Measurements from ENCODE around the gene MKNK1. TPM values are rescaled to one million over a fixed set of nuclear protein-coding genes. Genes with fewer than 3 reads are reported as not detected.
"Not testable (repeated sequence)": the region's sequence is repeated elsewhere in the genome, so short reads cannot be mapped to it uniquely, and the experiment has no call there.

The MKNK1 gene
- 10 to 100 TPM; 15.8 to 39.1 (median 27.4) TPM for total RNA-seq

- H3K27me3 ChIP-seq = no peaks in the 10 kb centered on the region
- H3K4me3 ChIP-seq = peak within 1 kb of the TSS; percentile 62
- 0% methylated on average over 26 of the region's 53 CpGs for WGBS
- no peaks in the 10 kb centered on the region for H3K9me3 ChIP-seq
- peak in 1 of 3 donors; percentile 67 for TF ChIP-seq POLR2AphosphoS5 (IDR thresholded peaks at IDR 0.05)
- peak; percentile 67 to 75 for TF ChIP-seq POLR2A (IDR thresholded peaks at IDR 0.05)
- no peak for TF ChIP-seq CTCF (IDR thresholded peaks at IDR 0.05)
- TF ChIP-seq EP300 (IDR thresholded peaks at IDR 0.05) = no peak
- peak within 1 kb of the TSS; percentile 56 for H3K27ac ChIP-seq
- peak; percentile 97 to 98 for DNase-seq (ENCODE audit: low spot score in 2 of 2)
- H3K36me3 ChIP-seq = peaks cover 14% of the 10 kb centered on the region
- peaks cover 55% of the 10 kb centered on the region for H3K4me1 ChIP-seq
These were observed at the start of gene MKNK1 for GRCh38 chr1:46603858-46604549. TSS of gene MKNK1 (minus strand) at chr1:46604268. CDS start at chr1:46583327, 20,941 bp downstream.

GRCh38 chr1:46653405-46653958 is 49.4 kb upstream of the MKNK1 start:
- Histone ChIP-seq H3K4me3 (no peak overlapping the region), H3K9me3 (no peaks in the 10 kb centered on the region), H3K27me3 (no peaks in the 10 kb centered on the region), H3K4me1 (no peaks in the 10 kb centered on the region), H3K27ac (no peak overlapping the region), H3K36me3 (peaks cover 67% of the 10 kb centered on the region)
- TF ChIP-seq EP300 (IDR thresholded peaks at IDR 0.05) (no peak), POLR2AphosphoS5 (IDR thresholded peaks at IDR 0.05) (no peak), CTCF (IDR thresholded peaks at IDR 0.05) (no peak), POLR2A (IDR thresholded peaks at IDR 0.05) (no peak)
- 82% methylated on average over 2 of the region's 2 CpGs for WGBS
- DNase-seq (ENCODE audit: low spot score in 2 of 2) = no peak

DNA sequence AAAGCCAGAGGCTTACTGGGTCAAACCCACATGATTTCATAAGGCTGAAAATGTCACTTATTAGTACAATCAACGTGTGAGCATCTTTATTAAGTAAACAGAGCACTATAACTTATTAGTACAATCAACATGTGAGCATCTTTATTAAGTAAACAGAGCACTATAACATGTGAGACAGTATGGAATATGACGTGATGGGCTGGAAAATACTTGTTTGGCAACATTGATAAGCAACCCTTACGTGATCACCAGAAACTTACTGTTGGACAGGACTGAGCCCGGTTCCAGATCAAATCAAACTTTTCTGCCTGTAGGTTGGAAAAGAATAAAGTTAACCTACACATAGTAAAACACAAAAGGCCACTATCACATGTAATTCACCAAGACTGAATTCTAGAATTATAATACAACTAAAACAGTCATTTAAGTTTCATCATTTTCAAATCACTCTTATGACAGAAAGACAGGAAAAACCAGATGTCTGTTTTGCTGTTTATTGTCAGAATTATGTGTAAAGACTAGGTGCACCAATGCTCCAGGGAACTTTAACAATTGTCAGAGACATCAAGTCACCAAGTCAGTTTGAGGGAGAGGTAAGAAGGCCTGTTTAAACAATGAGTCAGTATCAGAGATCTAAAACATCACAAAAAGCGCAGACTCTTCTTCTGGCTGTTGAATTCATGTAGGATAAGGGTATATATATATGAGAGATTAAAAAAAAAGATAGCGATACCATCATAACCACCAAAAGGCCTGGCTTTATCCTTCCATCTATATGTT is 48.4 kb upstream of the MKNK1 start:
- Histone ChIP-seq H3K27ac (no peak overlapping the region), H3K36me3 (peaks cover 68% of the 10 kb centered on the region), H3K27me3 (no peaks in the 10 kb centered on the region), H3K4me1 (no peaks in the 10 kb centered on the region), H3K9me3 (peaks cover 3% of the 10 kb centered on the region), H3K4me3 (no peak overlapping the region)
- DNase-seq (ENCODE audit: low spot score in 2 of 2) = no peak
- TF ChIP-seq POLR2AphosphoS5 (IDR thresholded peaks at IDR 0.05) = no peak
- no peak for TF ChIP-seq POLR2A (IDR thresholded peaks at IDR 0.05)
- TF ChIP-seq EP300 (IDR thresholded peaks at IDR 0.05) = no peak
- no peak for TF ChIP-seq CTCF (IDR thresholded peaks at IDR 0.05)
- WGBS = 60% methylated on average over 6 of the region's 6 CpGs

DNA sequence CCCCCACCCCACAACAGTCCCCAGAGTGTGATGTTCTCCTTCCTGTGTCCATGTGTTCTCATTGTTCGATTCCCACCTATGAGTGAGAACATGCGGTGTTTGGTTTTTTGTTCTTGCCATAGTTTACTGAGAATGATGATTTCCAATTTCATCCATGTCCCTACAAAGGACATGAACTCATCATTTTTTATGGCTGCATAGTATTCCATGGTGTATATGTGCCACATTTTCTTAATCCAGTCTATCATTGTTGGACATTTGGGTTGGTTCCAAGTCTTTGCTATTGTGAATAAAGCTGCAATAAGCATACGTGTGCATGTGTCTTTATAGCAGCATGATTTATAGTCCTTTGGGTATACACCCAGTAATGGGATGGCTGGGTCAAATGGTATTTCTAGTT is 47.1 kb upstream of the MKNK1 start:
- WGBS = 97% methylated on average over 3 of the region's 3 CpGs
- H3K27ac ChIP-seq; H3K27me3 ChIP-seq; H3K4me3 ChIP-seq; H3K4me1 ChIP-seq; DNase-seq (ENCODE audit: low spot score in 2 of 2); H3K9me3 ChIP-seq: not testable (repeated sequence)
- peaks cover 63% of the 10 kb centered on the region for H3K36me3 ChIP-seq

GRCh38 chr1:46650491-46650890 is 46.4 kb upstream of the MKNK1 start:
- Histone ChIP-seq H3K36me3 (peaks cover 58% of the 10 kb centered on the region), H3K4me3 (no peak overlapping the region), H3K27ac (no peak overlapping the region), H3K9me3 (peaks cover 3% of the 10 kb centered on the region), H3K27me3 (no peaks in the 10 kb centered on the region), H3K4me1 (no peaks in the 10 kb centered on the region)
- TF ChIP-seq POLR2AphosphoS5 (IDR thresholded peaks at IDR 0.05) = no peak
- TF ChIP-seq EP300 (IDR thresholded peaks at IDR 0.05) = no peak
- TF ChIP-seq CTCF (IDR thresholded peaks at IDR 0.05) = no peak
- no peak for TF ChIP-seq POLR2A (IDR thresholded peaks at IDR 0.05)
- 96% methylated on average over 3 of the region's 3 CpGs for WGBS
- no peak for DNase-seq (ENCODE audit: low spot score in 2 of 2)

Data from suprapubic skin (tissue), 4 donors.